Omental fat pad (tissue), 4 donors: Measurements from ENCODE around the gene LRP11. TPM values are rescaled to one million over a fixed set of nuclear protein-coding genes. Genes with fewer than 3 reads are reported as not detected.

Source experiments
- ATAC-seq: fragments of 150-250 bp; one replicate; pipeline ENCODE4 v1.9.1; 2016; ENCODE audit warnings: mild to moderate bottlenecking, moderate library complexity; ENCODE audit not compliant: low FRiP score
- DNase-seq: peaks from one replicate; pipeline ENCODE4 v3.0.0-alpha.2; 2019; ENCODE audit warnings: low spot score
- CTCF ChIP-seq, 3 donors: fragments of 450-650 bp; IDR thresholded peaks; one replicate each; pipeline ENCODE4 v1.5.1; 2016 to 2017; ENCODE audit warnings: antibody characterized with exemption in 3 of 3, mild to moderate bottlenecking in 3 of 3, moderate library complexity in 2 of 3
- total RNA-seq, 4 donors: library from RNA; depleted of rRNA; stranded (reverse); fragments of >200 nt; gene quantifications; one replicate each; pipeline ENCODE4 v1.1.0, GENCODE V29; 2016

The LRP11 gene
- total RNA-seq, 4 donors from 2014 or later, result 30.5 to 39.4 (median 33.5) TPM

GRCh38 chr6:149860834-149861602 lies 3.1 kb downstream of the LRP11 start:
- no peak for TF ChIP-seq CTCF (IDR thresholded peaks at IDR 0.05)
- DNase-seq (no peak), ATAC-seq (no peak)

GRCh38 chr6:149860513-149860833 lies 3.7 kb downstream of the LRP11 start:
- ATAC-seq, result no peak
- no peak for TF ChIP-seq CTCF (IDR thresholded peaks at IDR 0.05)
- no peak for DNase-seq

- ATAC-seq (no peak), DNase-seq (no peak)
- TF ChIP-seq CTCF (IDR thresholded peaks at IDR 0.05), result no peak
Measured at GRCh38 chr6:149859938-149860337, 4.2 kb downstream of the LRP11 start.

GRCh38 chr6:149859368-149859767 lies 4.8 kb downstream of the LRP11 start:
- TF ChIP-seq CTCF (IDR thresholded peaks at IDR 0.05), result no peak
- ATAC-seq (no peak), DNase-seq (no peak)

- no peak for TF ChIP-seq CTCF (IDR thresholded peaks at IDR 0.05)
- DNase-seq, result no peak
- no peak for ATAC-seq
Measured at GRCh38 chr6:149857541-149857940, 6.6 kb downstream of the LRP11 start.

GRCh38 chr6:149856256-149856994 lies 7.7 kb downstream of the LRP11 start:
- TF ChIP-seq CTCF (IDR thresholded peaks at IDR 0.05), result no peak
- DNase-seq (no peak), ATAC-seq (no peak)

GRCh38 chr6:149855741-149856140 lies 8.4 kb downstream of the LRP11 start:
- TF ChIP-seq CTCF (IDR thresholded peaks at IDR 0.05), result no peak
- no peak for DNase-seq
- ATAC-seq, result no peak
